Mammary epithelial cell (primary cell): ENCODE measurements around the gene MSLN.

Experiments used
- CTCF ChIP-seq, 2 donors: IDR thresholded peaks in 1 of 2; conservative IDR thresholded peaks in 1 of 2; 2 replicates each; pipeline ENCODE4 v1.5.1; 2011 to 2012; ENCODE audit warnings: inconsistent platforms in 2 of 2, low read length in 2 of 2, mild to moderate bottlenecking in 2 of 2, control low read depth in 1 of 2, low read depth in 1 of 2; ENCODE audit not compliant: insufficient read depth in 1 of 2; ENCODE audit errors: extremely low read depth in 1 of 2
- EZH2 ChIP-seq: IDR thresholded peaks from 2 replicates; pipeline ENCODE4 v1.6.1; 2012; ENCODE audit warnings: low read length, inconsistent platforms, borderline replicate concordance

GRCh38 chr16:711084-711483, 49.5 kb upstream of the MSLN start:
- TF ChIP-seq CTCF (conservative IDR thresholded peaks at IDR 0.05 in 1 of 2, IDR thresholded peaks at IDR 0.05 in 1 of 2; ENCODE audit: extremely low read depth in 1 of 2, insufficient read depth in 1 of 2, low read depth in 1 of 2, low read length in 2 of 2) (no peak), EZH2 (no peak)
